GM19240 (cell line): ENCODE data around the gene IGSF21.
"Not testable (repeated sequence)": the region's sequence is repeated elsewhere in the genome, so short reads cannot be mapped to it uniquely, and the experiment has no call there.

Source experiments
- DNase-seq: peaks from one replicate; pipeline ENCODE4 v3.0.0; 2011; ENCODE audit warnings: low spot score; ENCODE audit not compliant: insufficient read length

IGSF21 gene

DNA sequence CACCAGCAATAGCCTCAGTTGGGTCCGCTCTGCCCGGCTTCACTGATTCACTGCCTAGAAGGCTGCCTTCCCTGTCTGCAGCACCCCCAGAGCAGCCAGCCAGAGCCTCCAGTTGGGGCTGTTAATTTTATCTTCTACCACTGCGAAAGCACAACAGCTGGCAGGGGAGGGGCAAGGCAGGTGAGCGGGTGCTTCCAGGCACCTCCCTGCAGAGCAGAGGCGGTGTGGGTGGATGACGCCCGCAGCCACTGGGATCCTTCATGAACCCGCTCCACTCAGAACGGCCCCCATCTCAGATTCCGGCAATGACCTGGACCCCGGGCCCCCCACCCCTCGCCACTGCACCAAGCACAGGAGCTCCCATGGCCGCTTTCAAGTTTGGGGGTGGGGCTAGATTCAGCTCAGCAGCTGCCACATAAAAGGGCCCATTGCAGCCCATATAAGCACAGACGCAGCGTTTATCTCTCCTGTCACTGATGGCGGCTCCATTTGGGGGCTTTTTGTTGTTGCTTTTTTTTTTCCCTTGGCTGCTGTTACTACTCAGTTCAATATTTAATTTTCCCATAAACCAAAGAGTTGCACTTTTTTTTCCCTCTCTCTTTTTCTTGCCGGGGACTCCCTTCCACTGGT lies 245.2 kb downstream of the IGSF21 start:
- no peak for DNase-seq

DNA sequence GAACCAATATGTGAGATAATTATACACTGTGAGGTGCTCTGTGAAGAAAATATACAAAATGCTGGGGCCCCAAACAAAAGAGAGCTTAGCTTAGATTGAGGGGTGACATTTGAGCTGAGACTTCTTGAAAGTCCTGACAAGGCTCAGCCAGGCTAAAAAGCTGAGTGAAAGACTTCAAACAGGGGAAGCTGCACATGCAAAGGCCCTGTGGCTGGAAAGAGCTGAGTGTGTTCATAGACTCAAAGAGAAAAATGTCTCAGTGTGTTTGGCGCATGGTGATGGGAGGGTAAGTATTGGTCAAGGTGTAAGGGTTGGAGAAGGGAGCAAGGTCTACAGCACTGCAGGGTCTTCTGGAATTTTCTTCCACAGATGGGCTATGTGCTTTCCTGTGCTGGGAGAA lies 245.9 kb downstream of the IGSF21 start:
- DNase-seq: no peak

DNA sequence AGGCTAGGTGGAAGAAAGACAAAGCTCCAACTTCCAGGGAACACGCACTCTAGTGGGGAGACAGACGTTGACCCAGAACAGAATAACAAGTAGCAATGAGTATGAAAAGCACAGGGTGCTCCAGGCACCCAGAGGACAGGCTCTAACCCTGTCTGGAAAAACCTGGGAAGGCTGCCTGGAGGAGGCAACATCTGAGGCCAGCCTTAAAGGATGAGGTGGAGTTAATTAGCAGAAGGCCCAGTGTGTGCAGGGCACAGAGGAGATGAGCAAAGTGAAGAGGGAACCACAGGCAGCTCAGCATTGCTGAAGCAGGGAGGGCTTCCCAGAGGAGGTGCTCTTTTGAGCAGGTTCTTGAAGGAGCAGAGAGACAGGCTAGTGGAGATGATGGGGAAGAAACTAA lies 246.4 kb downstream of the IGSF21 start:
- no peak for DNase-seq

DNA sequence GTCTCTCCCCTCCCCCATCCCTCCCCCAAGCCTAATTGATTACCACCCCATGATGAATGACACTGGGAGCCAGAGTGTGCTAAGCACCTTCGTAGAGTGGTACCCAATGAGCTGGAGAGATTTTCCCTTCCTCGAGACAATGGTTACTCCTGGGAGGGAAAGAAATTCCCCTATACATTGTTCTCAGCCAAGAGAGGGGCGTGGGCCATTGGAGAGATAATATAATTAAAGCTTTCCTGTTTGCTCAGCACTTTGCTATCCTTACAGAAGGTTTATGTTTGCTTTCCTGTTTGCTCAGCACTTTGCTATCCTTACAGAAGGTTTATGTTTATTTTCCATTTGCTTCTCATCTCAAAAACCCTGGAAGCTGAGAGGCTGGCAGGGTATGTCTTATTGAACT lies 247.0 kb downstream of the IGSF21 start:
- no peak for DNase-seq

DNA sequence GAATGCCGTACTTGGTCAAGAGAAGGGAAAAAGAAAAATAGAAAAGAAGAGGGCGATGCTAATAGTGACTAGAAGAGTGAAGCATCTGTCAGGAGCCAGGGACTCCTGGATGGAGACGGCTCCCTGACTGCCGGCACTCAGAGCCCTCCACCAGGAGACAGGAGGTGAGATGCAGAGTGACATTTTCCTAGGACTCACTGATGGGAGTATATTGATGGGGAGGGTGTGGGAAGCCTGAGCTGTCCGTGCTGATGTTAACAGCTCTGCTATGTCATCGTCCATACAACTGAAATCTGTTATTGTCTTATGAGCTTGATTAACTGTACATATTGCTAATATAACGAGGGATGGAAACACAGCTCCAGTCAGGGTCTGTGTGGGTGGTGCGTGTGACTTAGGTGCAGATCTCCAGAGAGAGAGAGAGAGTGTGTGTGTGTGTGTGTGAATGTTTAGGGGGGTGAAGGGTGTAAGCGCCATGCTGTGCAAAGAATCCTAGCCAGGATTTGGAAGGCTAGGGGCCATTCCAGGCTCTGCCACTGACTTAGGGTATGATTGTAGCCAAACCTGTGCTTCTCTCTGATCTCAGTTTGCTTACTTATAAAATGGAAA lies 250.1 kb downstream of the IGSF21 start:
- no peak for DNase-seq

DNA sequence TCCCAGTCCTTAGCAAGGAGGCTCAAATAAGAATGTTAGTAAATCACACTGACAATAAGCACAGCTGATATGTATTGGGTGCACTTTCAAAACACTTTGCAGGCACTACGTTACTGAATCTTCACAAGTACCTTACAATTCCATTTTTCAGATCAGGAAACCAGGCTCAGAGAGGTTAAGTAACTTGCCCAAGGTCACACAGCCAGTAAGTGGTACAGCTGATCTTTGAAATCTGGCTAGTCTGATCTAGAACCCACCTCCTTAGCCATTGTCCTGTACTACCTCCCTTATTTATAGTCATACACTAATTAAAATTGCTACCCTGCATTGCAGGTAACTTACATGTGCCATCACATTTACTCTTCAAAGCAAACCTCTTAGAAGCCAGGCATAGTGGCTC lies 251.0 kb downstream of the IGSF21 start:
- DNase-seq: no peak

DNA sequence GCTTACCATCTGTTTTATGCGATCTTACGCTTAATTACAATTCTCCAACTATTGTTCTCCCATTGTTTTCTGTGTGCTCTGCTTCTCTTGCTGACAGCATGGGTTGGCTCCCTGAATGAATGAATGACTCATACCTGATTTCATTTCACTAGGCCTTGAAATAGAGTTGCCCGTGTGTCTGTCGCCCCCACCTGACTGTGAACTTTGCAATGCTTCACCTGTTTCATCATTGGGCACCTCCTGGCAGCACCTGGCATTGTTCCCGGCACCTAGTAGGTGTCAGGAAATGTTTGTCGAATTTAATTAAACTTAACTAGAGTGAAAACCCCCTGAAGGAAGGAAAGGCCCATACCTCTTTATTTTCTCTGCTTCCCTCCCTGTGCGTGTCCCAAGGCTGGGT lies 252.7 kb downstream of the IGSF21 start:
- DNase-seq: no peak

DNA sequence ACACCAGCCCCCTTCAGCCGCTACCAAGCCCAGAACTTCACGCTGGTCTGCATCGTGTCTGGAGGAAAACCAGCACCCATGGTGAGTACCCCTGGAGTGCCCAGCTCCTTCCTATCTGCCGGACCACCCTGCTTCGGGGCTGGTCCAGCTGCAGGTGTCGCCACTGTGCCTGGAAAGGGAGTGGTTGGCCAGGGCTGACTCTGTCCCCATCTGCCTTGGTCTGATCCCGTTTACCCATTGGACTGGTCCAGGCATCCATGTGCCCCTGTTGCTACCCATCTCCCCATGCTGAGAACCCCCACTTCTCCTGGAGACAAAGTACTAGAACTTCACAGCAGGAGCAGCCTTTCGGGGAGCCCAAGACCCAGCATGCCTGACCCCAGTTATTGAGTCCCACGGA lies 254.6 kb downstream of the IGSF21 start:
- DNase-seq: no peak

DNA sequence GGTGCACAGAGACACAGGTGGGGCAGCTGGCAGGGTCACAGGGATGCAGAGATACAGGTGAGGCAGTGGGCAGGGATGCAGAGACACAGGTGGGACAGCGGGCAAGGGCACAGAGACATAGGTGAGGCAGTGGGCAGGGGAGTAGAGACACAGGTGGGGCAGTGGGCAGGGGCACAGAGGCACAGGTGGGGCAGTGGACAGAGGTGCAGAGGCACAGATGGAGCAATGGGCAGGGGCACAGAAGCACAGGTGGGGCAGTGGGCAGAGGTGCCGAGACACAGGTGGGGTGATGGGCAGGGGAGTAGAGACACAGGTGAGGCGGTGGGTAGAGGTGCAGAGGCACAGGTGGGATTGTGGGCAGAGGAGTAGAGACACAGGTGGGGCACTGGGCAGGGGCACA lies 255.8 kb downstream of the IGSF21 start:
- DNase-seq: no peak

DNA sequence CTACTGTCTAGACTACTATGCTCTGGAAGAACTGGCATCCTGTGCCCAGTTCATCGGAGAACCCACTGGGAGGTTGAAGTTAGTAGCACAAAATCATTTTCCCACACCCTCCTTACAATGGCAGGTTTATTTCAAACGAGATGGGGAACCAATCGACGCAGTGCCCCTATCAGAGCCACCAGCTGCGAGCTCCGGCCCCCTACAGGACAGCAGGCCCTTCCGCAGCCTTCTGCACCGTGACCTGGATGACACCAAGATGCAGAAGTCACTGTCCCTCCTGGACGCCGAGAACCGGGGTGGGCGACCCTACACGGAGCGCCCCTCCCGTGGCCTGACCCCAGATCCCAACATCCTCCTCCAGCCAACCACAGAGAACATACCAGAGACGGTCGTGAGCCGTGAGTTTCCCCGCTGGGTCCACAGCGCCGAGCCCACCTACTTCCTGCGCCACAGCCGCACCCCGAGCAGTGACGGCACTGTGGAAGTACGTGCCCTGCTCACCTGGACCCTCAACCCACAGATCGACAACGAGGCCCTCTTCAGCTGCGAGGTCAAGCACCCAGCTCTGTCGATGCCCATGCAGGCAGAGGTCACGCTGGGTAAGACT lies 257.6 kb downstream of the IGSF21 start:
- DNase-seq: no peak

DNA sequence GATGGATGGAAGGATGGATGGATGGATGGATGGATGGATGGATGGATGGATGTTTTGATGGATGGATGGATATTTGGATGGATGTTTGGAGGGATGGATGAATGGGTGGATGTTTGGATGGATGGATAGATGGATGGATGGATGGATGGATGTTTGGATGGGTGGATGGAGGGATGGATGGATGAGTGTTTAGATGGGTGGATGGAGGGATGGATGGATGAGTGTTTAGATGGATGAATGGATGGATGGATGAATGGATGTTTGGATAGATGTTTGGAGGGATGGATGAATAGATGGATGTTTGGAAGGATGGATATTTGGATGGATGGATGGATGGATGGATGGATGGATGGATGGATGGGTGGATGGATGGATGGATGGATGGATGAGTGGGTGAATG lies 264.9 kb downstream of the IGSF21 start:
- not testable (repeated sequence) for DNase-seq

DNA sequence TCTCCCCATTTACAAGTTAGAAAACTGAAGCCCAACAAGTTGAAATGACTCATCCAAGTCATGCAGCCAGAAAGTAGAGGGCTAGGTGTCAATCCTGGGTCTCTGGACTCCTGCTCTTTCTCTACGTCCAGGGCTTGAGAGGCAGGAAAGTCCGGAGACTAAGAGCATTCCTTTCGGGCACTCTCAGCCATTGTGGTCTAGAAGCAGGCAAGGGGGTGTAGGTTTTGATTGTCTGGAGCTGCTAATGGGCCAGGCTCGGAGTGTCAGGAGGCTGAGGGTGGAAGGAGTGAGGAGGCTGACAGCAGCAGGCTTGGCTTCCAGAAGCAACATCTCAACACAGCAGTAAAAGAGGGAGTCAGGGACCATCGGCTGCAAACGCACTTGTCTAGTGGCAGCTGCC lies 265.6 kb downstream of the IGSF21 start:
- no peak for DNase-seq

DNA sequence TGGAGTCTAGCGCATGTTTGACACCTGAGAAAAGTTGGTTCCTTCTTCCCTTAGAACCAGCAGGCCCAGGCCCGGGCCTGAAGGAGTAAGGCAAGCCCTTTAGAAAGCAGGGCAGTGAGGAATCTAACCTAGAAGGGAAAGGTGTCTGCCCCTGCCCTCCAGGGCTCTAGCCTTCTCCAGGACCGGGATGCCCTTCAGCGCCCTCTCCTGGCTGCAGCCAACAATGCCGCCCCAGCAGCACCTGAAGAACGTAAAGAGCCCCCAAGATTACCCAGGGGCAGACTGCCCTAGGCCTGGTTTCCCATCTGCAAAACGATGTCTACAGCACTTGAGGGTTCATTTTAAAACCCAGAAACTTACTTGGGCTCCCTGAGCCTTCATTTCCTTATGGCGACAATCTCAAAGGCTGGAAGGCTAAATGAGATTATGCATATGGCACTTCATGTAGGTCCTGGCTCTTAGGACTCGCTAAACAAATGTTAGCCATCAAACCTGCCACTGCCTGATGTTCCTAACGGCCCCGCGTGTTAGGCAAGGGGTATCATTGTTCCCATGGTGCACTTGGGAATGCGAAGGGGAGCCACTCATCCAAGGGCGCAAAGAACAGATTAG lies 266.4 kb downstream of the IGSF21 start:
- DNase-seq: no peak

DNA sequence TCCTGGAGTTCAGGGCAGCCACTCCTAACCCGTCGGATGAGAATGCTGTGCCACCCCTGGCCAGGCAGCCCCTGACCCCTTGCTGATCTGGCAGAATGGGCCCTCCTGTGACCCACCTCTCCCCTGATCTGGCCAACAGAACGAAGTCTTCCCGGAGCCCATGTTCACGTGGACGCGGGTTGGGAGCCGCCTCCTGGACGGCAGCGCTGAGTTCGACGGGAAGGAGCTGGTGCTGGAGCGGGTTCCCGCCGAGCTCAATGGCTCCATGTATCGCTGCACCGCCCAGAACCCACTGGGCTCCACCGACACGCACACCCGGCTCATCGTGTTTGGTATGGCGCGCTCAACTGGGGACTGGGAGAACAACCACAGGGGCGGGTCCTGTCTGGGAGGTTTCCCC lies 269.1 kb downstream of the IGSF21 start:
- DNase-seq: no peak

DNA sequence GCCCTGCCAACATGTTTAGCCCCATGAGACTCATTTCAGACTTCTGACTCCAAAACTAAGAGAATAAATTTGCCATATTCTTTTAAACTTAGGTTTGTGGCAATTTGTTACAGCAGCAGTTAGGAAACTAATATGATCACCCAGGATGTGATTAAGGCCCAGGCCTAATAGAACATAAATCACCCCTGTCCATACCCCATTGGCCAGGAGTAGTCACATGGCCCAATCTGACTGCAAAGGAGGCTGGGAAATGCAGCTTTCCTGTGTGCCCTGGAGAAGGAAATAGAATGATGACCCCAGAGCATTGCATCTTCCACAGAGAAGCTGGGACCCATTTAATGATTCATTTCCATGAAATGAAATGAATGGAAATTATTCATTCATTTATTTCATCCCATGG lies 272.7 kb downstream of the IGSF21 start:
- no peak for DNase-seq

DNA sequence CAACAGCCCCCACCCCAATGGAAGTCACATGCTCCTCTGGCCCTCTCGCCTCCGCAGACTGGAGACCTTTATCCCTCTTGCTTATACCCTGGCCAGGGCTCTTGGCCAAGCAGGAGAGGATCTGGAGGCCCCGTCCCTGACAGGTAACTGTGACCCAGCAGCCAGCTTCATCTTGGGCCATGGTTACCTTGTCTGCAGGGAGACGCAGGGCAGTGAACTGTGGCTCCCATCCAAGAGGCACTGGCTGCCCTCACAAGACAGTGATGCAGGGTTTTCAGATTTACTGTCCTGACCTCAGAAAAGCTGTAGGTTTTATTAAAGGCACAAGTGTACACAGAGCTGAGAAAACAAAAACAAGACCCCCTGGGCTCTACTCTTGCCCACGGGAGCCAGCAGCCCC lies 276.5 kb downstream of the IGSF21 start:
- DNase-seq: no peak

DNA sequence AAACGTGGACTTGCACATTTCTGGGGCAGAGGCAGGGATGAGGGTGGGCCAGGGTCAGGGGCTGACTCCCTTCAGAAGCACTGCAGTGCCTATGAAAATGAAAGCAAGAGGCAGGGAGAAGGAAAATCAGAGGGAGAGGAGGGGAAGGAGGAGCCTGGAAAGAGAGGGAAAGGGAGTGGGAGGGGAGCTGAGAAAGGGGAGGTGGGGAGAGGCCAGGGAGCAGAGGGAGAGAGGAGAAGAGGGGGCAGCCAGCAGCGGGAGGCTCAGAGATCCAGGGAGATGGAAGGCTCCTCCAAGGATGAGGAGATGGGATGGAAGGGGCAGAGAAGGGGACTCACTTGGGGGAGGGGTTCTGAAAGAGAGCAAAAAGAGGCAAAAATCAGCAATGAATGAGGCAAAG lies 276.9 kb downstream of the IGSF21 start:
- DNase-seq: no peak

DNA sequence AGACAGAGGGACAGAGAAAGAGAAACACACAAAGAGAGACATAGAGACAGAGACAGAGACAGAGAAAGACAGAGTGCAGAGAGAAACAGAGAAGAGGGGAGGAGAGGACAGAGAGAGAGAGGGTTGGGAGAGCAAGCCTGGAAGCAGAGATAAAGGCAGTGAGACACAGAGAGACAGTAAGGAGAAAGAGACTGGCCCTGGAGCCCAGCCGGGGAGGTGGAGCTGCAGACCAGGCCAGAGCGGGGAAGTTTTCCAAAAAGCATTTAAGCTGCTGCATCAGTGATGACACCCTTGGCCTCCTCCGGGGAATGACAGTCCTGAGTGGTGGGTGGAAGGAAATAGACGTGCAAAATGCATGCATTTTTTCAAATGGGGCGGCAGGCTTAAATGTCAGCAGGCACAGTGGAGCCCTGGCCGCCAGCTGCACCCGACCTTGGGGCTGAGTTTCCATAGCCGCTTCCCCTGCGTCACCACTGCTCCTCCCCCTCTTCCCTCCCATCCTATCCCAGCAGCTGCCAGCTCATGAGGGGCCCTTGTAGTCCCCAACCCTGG lies 277.7 kb downstream of the IGSF21 start:
- no peak for DNase-seq

DNA sequence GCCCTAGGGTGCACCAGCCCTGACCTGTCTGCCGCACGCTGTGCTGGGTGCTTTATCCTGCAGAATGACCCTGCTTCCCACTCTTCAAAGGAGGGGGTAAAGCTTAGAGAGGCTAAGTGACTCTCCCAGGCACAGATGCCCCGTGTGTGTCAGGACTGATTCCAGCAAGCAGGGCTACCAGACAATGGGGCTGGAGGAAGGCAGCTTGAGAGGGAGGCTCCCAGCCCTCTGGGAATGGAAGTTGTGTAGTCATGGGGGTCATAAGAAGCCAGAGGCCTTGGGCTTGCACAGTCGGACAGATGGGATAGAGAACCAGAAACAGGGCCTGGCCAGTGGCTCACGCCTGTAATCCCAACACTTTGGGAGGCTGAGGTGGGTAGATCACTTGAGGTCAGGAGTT lies 279.0 kb downstream of the IGSF21 start:
- no peak for DNase-seq

DNA sequence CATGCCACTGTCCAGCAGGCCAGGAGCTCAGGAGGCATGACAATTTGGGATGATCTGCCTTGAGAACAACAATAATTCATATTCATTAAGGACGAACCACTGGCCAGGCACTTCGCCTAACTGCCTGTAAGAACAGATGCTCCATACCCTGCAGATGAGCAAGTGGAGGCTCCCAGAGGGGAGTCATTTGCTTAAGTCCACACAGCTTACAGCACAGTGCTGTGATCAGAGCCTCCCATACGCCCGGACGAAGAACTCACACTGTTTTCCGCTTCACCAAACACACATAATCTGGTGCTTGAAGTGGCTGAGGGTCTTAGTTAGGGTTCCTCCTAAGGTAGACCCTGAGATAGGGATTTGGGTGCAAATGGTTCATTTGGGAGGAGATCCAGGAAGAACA lies 279.7 kb downstream of the IGSF21 start:
- no peak for DNase-seq

DNA sequence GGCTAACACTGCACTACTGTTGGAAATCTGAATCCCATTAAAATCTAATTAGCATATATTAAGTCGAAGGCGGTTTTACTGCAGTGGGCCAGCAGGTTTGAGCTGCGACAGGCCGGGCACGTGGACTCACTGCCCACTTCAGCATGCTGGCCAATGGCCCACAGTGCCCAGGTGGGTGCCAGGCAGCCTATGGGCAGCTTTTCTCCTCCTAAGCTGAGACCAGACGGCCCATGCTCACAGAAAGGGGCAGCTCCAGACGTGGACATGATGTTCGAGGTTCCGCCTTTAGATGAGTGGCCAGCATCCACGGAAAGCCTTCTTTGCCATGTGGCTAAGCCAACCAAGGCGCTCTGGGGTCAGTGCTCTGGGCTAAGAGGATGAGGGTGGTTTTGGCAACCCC lies 283.4 kb downstream of the IGSF21 start:
- no peak for DNase-seq

DNA sequence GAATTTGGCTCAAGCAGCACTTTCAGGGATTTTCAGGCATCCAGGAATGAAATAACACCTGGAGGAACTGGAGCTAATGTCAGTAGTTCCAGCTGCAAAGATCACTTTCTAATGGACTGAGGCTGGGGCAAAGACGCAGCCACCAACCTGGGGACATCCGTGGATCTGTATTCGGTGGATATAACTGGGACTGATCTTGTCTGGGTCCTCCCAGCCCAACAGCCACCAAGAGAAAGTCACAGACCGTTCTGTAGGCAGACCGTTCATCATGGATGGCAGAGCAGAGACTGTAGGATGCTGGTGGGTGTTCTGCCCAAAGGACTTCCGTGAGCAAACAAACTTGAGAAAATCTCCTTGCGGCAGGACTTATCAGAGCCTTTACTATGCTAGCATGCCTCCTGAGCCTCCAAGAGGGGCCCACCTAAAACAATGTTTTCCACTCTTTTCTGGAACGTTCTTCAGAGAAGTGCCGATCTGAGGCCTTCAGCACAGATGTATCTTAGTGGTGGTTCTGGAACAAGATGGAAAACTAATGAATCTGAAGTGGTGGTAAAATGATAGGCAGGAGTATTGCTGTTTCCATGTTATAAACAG lies 287.1 kb downstream of the IGSF21 start:
- no peak for DNase-seq
